HL-60 (cell line): ENCODE data around the gene GSN.

Experiments used
- DNase-seq, 2 experiments: peaks; one replicate each; pipeline ENCODE4 v3.0.0-alpha.2; 2010 to 2020; ENCODE audit warnings: low read depth in 1 of 2, low spot score in 1 of 2
- H3K27ac ChIP-seq: fragments of 250-450 bp; sonication (Bioruptor Pico); replicated peaks from 2 replicates; pipeline ENCODE4 v1.5.1; 2020; ENCODE audit warnings: mild to moderate bottlenecking, moderate library complexity
- H3K27me3 ChIP-seq: fragments of 250-450 bp; sonication (Bioruptor Pico); 2 replicates; pipeline ENCODE4 v1.5.1; 2021; ENCODE audit warnings: mild to moderate bottlenecking, moderate library complexity; ENCODE audit not compliant: insufficient read depth, poor library complexity, severe bottlenecking
- H3K4me3 ChIP-seq: replicated peaks from 2 replicates; pipeline ENCODE4 v1.5.1; 2011; ENCODE audit warnings: mild to moderate bottlenecking, control low read depth, low read length; ENCODE audit not compliant: insufficient read depth
- GABPA ChIP-seq: IDR thresholded peaks from 2 replicates; pipeline ENCODE4 v1.6.1; 2012; ENCODE audit warnings: low read depth
- POLR2AphosphoS5 ChIP-seq: IDR thresholded peaks from 2 replicates; pipeline ENCODE4 v1.6.1; 2012; ENCODE audit warnings: low read depth
- SPI1 ChIP-seq: IDR thresholded peaks from 2 replicates; pipeline ENCODE4 v1.6.1; 2012; ENCODE audit warnings: low read depth, mild to moderate bottlenecking, borderline replicate concordance
- TF ChIP-seq, protein P1 (sequence below): IDR thresholded peaks from one replicate; pipeline ENCODE4 v1.5.1; 2011; ENCODE audit warnings: low read length, control low read depth, inconsistent platforms; ENCODE audit not compliant: insufficient read depth
- TF ChIP-seq, protein P2 (sequence below): IDR thresholded peaks from 2 replicates; pipeline ENCODE4 v1.6.1; 2012; ENCODE audit warnings: low read depth; ENCODE audit not compliant: insufficient replicate concordance

Gene GSN

GRCh38 chr9:121253821-121254501, 14.0 kb upstream of the GSN start:
- Histone ChIP-seq H3K27ac (peak overlapping the region; percentile 98), H3K4me3 (no peak overlapping the region), H3K27me3 (no peaks in the 10 kb centered on the region)
- DNase-seq = peak; percentile 57 to 67
- TF ChIP-seq POLR2AphosphoS5 = peak; percentile 9; the same call in 1 of the 2 replicates
- TF ChIP-seq SPI1 = peak; percentile 92
- TF ChIP-seq, protein P1, sequence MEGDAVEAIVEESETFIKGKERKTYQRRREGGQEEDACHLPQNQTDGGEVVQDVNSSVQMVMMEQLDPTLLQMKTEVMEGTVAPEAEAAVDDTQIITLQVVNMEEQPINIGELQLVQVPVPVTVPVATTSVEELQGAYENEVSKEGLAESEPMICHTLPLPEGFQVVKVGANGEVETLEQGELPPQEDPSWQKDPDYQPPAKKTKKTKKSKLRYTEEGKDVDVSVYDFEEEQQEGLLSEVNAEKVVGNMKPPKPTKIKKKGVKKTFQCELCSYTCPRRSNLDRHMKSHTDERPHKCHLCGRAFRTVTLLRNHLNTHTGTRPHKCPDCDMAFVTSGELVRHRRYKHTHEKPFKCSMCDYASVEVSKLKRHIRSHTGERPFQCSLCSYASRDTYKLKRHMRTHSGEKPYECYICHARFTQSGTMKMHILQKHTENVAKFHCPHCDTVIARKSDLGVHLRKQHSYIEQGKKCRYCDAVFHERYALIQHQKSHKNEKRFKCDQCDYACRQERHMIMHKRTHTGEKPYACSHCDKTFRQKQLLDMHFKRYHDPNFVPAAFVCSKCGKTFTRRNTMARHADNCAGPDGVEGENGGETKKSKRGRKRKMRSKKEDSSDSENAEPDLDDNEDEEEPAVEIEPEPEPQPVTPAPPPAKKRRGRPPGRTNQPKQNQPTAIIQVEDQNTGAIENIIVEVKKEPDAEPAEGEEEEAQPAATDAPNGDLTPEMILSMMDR = no peak

GRCh38 chr9:121259498-121259897, 8.5 kb upstream of the GSN start:
- no peak for TF ChIP-seq GABPA
- TF ChIP-seq, protein P2, sequence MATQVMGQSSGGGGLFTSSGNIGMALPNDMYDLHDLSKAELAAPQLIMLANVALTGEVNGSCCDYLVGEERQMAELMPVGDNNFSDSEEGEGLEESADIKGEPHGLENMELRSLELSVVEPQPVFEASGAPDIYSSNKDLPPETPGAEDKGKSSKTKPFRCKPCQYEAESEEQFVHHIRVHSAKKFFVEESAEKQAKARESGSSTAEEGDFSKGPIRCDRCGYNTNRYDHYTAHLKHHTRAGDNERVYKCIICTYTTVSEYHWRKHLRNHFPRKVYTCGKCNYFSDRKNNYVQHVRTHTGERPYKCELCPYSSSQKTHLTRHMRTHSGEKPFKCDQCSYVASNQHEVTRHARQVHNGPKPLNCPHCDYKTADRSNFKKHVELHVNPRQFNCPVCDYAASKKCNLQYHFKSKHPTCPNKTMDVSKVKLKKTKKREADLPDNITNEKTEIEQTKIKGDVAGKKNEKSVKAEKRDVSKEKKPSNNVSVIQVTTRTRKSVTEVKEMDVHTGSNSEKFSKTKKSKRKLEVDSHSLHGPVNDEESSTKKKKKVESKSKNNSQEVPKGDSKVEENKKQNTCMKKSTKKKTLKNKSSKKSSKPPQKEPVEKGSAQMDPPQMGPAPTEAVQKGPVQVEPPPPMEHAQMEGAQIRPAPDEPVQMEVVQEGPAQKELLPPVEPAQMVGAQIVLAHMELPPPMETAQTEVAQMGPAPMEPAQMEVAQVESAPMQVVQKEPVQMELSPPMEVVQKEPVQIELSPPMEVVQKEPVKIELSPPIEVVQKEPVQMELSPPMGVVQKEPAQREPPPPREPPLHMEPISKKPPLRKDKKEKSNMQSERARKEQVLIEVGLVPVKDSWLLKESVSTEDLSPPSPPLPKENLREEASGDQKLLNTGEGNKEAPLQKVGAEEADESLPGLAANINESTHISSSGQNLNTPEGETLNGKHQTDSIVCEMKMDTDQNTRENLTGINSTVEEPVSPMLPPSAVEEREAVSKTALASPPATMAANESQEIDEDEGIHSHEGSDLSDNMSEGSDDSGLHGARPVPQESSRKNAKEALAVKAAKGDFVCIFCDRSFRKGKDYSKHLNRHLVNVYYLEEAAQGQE = no peak
- TF ChIP-seq, protein P1 = no peak
- no peak for TF ChIP-seq SPI1
- TF ChIP-seq POLR2AphosphoS5 = no peak
- no peak for DNase-seq
- Histone ChIP-seq H3K4me3 (no peak overlapping the region), H3K27ac (no peak overlapping the region), H3K27me3 (no peaks in the 10 kb centered on the region)

DNA sequence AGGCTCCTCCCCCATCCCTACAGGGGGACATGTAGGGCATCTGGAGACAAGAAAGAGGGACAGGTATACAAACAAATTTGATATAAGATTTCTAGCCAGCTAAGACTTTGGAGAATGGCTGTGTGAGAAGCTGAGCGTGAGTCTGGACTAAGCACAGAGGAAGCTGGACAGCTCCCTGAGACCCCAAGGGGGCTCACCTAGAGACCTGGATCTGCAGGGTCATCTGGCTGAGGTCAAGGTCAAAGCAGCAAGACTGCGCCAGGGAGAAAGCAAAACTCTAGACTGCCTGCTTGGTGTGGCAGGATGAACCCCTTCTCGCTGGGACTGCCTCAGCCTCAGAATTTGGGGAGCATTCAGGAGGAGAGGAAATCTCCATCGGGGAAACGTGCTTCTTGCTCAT, 8.0 kb upstream of the GSN start:
- Histone ChIP-seq H3K27ac (no peak overlapping the region), H3K27me3 (no peaks in the 10 kb centered on the region), H3K4me3 (no peak overlapping the region)
- no peak for DNase-seq
- TF ChIP-seq, protein P1 = no peak
- TF ChIP-seq, protein P2 = peak; percentile 79
